Esophagus squamous epithelium (tissue), 5 donors: ENCODE results near the gene PPFIBP1. TPM values are rescaled to one million over a fixed set of nuclear protein-coding genes. Genes with fewer than 3 reads are reported as not detected.

Experiments
- DNase-seq: peaks from one replicate; lab custom pipeline; 2025; lab: John Stamatoyannopoulos, UW
- H3K27ac ChIP-seq, 4 donors: fragments of 200-600 bp; sonication (generic); one replicate each; pipeline ENCODE4 v1.5.1; 2016 to 2019; ENCODE audit warnings: mild to moderate bottlenecking in 1 of 4
- H3K27me3 ChIP-seq, 4 donors: fragments of 200-600 bp; sonication (generic); 1 replicate in 3 of 4; 2 replicates in 1 of 4; pipeline versions ENCODE4 v1.5.1 to v1.6.0; 2017 to 2021; ENCODE audit warnings: antibody characterized with exemption in 1 of 4
- H3K36me3 ChIP-seq, 3 donors: fragments of 200-600 bp; sonication (generic); one replicate each; pipeline ENCODE4 v1.5.1; 2016 to 2019
- H3K4me1 ChIP-seq, 3 donors: fragments of 200-600 bp; sonication (generic); one replicate each; pipeline ENCODE4 v1.5.1; 2017 to 2019
- H3K4me3 ChIP-seq, 4 donors: fragments of 200-600 bp; sonication (generic); 1 replicate in 3 of 4; 2 replicates in 1 of 4; pipeline ENCODE4 v1.5.1; 2016 to 2019; ENCODE audit warnings: mild to moderate bottlenecking in 2 of 4, moderate library complexity in 1 of 4
- H3K9me3 ChIP-seq, 3 donors: fragments of 200-600 bp; sonication (generic); one replicate each; pipeline ENCODE4 v1.5.1; 2016 to 2019
- POLR2A ChIP-seq, 4 donors: fragments of 450-650 bp; IDR thresholded peaks; one replicate each; pipeline ENCODE4 v1.6.1; 2017; ENCODE audit warnings: antibody characterized with exemption in 4 of 4, mild to moderate bottlenecking in 4 of 4, moderate library complexity in 3 of 4
- WGBS, 2 donors: methylation state at CpG; one replicate each; pipeline ENCODE4 v1.1.5; 2018; 5-methylcytosine and 5-hydroxymethylcytosine counted together
- intact Hi-C: fragments of 100-400 bp; cut with DNase I; formaldehyde crosslinking; loops from one replicate; pipeline ENCODE4 v1.15.0; 2022
- total RNA-seq, 4 donors: library from RNA; depleted of rRNA; stranded (reverse); fragments of >200 nt; gene quantifications; one replicate each; pipeline ENCODE4 v1.1.0, GENCODE V29; 2016
- TF ChIP-seq, protein P1 (sequence below), 6 experiments: fragments of 450-650 bp in 4 of 6; fragments of 200-600 bp in 2 of 6; sonication (generic) in 2 of 6; IDR thresholded peaks; one replicate each; pipeline ENCODE4 v1.5.1; 2016 to 2019; ENCODE audit warnings: antibody characterized with exemption in 6 of 6, mild to moderate bottlenecking in 4 of 6, moderate library complexity in 4 of 6
- donor health status: DM: yes; HTN: yes; CAD: no.

Gene PPFIBP1
- total RNA-seq, 4 donors from 2014 or later = 41.9 to 62.6 (median 46.7) TPM

DNA sequence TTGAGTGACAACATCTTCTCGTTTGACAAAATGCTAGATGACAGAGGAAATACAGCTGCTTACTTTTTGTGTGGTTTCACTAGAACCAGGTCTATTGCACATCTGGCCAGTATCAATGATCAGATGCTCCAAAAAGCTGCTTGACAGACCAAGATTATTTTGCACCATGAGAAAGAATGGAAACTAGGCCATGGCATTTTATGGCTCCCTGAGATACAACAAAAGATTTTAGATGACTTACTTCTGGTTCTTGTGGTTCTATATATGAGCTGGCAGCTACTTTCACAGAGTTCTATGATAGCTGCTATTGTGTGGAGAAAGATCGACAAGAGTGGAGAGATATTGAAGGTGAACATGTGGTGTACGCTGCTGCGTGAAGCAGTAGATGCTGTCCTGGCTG, 25.9 kb upstream of the PPFIBP1 start:
- no peaks in the 10 kb centered on the region for H3K36me3 ChIP-seq
- no peak overlapping the region for H3K27ac ChIP-seq
- H3K4me1 ChIP-seq = no peaks in the 10 kb centered on the region
- H3K27me3 ChIP-seq = no peaks in the 10 kb centered on the region
- WGBS, 2 donors = 73 to 87% methylated on average over 2 to 4 of the region's 4 CpGs
- intact Hi-C loops = no loop called here
- no peak overlapping the region for H3K4me3 ChIP-seq
- TF ChIP-seq, protein P1, sequence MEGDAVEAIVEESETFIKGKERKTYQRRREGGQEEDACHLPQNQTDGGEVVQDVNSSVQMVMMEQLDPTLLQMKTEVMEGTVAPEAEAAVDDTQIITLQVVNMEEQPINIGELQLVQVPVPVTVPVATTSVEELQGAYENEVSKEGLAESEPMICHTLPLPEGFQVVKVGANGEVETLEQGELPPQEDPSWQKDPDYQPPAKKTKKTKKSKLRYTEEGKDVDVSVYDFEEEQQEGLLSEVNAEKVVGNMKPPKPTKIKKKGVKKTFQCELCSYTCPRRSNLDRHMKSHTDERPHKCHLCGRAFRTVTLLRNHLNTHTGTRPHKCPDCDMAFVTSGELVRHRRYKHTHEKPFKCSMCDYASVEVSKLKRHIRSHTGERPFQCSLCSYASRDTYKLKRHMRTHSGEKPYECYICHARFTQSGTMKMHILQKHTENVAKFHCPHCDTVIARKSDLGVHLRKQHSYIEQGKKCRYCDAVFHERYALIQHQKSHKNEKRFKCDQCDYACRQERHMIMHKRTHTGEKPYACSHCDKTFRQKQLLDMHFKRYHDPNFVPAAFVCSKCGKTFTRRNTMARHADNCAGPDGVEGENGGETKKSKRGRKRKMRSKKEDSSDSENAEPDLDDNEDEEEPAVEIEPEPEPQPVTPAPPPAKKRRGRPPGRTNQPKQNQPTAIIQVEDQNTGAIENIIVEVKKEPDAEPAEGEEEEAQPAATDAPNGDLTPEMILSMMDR (IDR thresholded peaks at IDR 0.05) = no peak
- TF ChIP-seq POLR2A (IDR thresholded peaks at IDR 0.05) = no peak
- H3K9me3 ChIP-seq = no peaks in the 10 kb centered on the region
- no peak for DNase-seq

DNA sequence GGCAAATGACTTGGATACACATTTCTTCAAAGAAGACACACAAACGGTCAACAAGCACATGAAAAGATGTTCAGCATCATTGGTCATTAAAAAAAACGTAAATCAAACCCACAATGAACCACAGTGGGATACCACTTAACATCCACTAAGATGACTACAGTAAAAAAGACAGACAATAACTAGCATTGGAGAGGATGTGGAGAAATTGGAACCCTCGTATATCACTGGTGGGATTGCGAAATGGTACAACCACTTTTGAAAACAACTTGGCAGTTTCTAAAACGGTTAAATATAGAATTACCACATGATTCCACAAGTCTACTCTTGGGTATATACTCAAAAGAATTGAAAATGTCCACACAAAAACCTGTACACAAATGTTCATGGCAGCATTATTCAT, 25.2 kb upstream of the PPFIBP1 start:
- Histone ChIP-seq H3K27me3 (no peaks in the 10 kb centered on the region), H3K36me3 (no peaks in the 10 kb centered on the region), H3K4me1 (no peaks in the 10 kb centered on the region), H3K9me3 (no peaks in the 10 kb centered on the region), H3K27ac (no peak overlapping the region), H3K4me3 (no peak overlapping the region)
- DNase-seq = no peak
- intact Hi-C loops = no loop called here
- no peak for TF ChIP-seq POLR2A (IDR thresholded peaks at IDR 0.05)
- TF ChIP-seq, protein P1 (IDR thresholded peaks at IDR 0.05) = no peak
- 73 to 78% methylated on average over 2 to 5 of the region's 5 CpGs for WGBS, 2 donors

- no peak for DNase-seq
- H3K4me3 ChIP-seq = no peak overlapping the region
- no peak overlapping the region for H3K27ac ChIP-seq
- WGBS, 2 donors = 92 to 94% methylated on average over 3 of the region's 3 CpGs
- H3K9me3 ChIP-seq = no peaks in the 10 kb centered on the region
- no peaks in the 10 kb centered on the region for H3K4me1 ChIP-seq
- no peaks in the 10 kb centered on the region for H3K27me3 ChIP-seq
- TF ChIP-seq POLR2A (IDR thresholded peaks at IDR 0.05) = no peak
- TF ChIP-seq, protein P1 (IDR thresholded peaks at IDR 0.05) = no peak
- H3K36me3 ChIP-seq = no peaks in the 10 kb centered on the region
- intact Hi-C loops = no loop called here
Observed at GRCh38 chr12:27499377-27499776, 24.6 kb upstream of the PPFIBP1 start.

DNA sequence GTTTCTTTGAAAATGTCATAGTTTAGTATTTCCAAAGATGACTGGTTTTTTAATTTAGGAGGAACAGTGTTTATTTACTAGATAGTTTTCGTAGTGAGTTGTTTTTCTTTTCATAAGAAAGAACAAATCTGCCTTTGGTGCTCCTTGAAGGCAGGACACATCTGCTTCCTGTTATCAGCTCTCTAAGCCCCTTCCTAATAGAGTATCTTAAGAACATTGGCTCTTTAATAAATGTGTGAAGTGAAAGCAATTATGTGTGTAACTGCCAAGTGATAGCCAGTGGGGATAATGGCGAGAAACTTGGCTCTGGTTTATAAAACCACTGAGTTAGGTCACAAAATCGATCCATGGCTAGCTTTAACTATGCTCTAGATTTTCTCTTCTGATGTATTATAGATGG, 23.5 kb upstream of the PPFIBP1 start:
- Histone ChIP-seq H3K27me3 (no peaks in the 10 kb centered on the region), H3K4me1 (no peaks in the 10 kb centered on the region), H3K27ac (no peak overlapping the region), H3K36me3 (no peaks in the 10 kb centered on the region), H3K9me3 (no peaks in the 10 kb centered on the region), H3K4me3 (no peak overlapping the region)
- no peak for DNase-seq
- intact Hi-C loops = no loop called here
- 44 to 53% methylated on average over 3 of the region's 3 CpGs for WGBS, 2 donors
- TF ChIP-seq, protein P1 (IDR thresholded peaks at IDR 0.05) = no peak
- no peak for TF ChIP-seq POLR2A (IDR thresholded peaks at IDR 0.05)

DNA sequence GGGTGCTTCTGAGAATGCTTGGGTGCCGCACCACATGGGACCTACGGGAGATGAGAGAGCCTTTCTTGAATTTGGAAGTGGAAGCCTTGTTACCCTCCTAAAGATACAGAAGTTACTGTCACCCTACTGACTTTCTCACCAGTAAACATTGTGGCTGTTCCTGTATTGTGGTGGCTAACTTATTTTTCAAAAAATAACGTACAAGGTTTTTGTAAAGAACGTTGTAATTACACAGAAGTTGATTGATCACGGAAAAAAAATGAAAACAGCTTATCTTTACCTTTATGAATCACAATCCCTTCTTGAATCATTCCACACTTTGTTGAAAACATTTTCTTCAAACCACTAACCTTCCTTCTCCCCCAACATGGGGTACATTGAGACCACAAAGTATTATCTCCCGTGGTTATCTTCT, 22.0 kb upstream of the PPFIBP1 start:
- Histone ChIP-seq H3K27me3 (no peaks in the 10 kb centered on the region), H3K4me1 (no peaks in the 10 kb centered on the region), H3K36me3 (no peaks in the 10 kb centered on the region), H3K27ac (no peak overlapping the region), H3K4me3 (no peak overlapping the region), H3K9me3 (no peaks in the 10 kb centered on the region)
- no peak for TF ChIP-seq POLR2A (IDR thresholded peaks at IDR 0.05)
- TF ChIP-seq, protein P1 (IDR thresholded peaks at IDR 0.05) = no peak
- intact Hi-C loops = no loop called here
- no peak for DNase-seq
- 79 to 87% methylated on average over 6 of the region's 6 CpGs for WGBS, 2 donors
